ENCODE measurements around the gene DPH5.
A peak's percentile ranks its signal among the peaks of the same experiment; 100 is the strongest.
"Not testable (repeated sequence)": the region's sequence is repeated elsewhere in the genome, so short reads cannot be mapped to it uniquely, and the experiment has no call there.

The DPH5 gene, protein sequence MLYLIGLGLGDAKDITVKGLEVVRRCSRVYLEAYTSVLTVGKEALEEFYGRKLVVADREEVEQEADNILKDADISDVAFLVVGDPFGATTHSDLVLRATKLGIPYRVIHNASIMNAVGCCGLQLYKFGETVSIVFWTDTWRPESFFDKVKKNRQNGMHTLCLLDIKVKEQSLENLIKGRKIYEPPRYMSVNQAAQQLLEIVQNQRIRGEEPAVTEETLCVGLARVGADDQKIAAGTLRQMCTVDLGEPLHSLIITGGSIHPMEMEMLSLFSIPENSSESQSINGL

DNA sequence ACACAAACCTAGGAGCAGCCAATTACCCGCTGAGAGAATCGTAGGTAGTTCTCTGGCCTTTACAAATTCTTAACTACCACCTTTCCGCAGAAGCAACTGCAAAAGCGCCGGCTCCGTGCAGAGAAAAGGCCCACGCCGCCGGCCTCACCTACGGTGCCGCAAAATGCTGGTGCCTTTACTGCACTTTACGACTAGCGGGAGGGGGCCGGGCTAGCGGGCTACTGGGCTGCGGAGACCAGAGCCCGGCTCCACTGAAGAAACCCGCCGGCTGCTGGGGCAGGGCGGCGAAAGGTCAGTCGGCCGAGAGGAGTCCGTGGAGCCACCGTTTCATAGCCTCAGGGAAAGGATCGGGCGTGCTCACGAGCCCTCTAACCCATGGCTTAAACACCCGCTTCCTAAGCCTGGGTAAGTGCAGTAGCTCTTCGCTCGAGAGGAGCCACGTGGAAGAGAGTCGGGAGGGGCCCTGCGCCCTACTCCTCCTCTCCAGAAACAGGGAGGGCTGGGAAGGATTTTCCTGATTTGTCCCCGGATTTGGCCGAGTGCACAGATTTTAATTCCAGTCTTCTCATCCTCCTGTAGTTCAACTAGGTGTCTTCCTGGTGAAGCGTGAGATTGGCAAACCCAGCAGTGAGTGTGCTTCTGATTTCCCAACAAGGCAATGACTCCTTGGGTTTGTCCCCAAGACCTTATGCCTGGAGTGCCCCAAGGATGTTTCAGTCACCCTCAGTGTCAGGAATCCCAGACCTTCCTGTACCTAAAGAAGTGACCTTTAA, at the start of gene DPH5:
DPH5 (minus strand) TSS at position 128 of the 773 bp plus-strand sequence. CDS start 341 bp downstream, outside the sequence.
- TF ChIP-seq, protein P1, sequence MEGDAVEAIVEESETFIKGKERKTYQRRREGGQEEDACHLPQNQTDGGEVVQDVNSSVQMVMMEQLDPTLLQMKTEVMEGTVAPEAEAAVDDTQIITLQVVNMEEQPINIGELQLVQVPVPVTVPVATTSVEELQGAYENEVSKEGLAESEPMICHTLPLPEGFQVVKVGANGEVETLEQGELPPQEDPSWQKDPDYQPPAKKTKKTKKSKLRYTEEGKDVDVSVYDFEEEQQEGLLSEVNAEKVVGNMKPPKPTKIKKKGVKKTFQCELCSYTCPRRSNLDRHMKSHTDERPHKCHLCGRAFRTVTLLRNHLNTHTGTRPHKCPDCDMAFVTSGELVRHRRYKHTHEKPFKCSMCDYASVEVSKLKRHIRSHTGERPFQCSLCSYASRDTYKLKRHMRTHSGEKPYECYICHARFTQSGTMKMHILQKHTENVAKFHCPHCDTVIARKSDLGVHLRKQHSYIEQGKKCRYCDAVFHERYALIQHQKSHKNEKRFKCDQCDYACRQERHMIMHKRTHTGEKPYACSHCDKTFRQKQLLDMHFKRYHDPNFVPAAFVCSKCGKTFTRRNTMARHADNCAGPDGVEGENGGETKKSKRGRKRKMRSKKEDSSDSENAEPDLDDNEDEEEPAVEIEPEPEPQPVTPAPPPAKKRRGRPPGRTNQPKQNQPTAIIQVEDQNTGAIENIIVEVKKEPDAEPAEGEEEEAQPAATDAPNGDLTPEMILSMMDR (IDR thresholded peaks at IDR 0.05; ENCODE audit: control insufficient read depth, insufficient read depth, low read depth, low read length, missing control alignments) = no peak
- H3K4me3 ChIP-seq (ENCODE audit: control insufficient read depth, low read depth, low read length) = peak within 1 kb of the TSS; percentile 75
- DNase-seq (ENCODE audit: low read depth) = peak; percentile 72

DNA sequence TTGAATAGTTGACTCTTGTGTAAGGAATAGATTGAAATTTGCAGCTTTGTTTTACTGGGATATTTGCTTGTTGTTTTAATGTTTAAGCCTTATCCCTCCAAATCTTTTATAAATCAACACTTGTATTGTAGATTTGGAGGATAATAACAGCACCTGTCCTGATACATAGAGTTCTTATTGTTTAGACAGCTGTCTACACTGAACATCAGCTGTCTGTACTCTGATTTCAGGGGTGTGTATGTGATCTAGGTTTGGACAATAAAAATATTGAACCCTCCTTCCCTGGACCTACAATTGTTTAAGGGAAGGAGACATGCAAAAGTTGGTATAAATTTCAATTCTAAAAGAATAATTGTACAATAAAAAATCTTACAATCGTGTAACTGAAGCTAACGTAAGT, 48.3 kb upstream of the DPH5 start:
- no peak overlapping the region for H3K4me3 ChIP-seq (ENCODE audit: control insufficient read depth, low read depth, low read length)
- no peak for DNase-seq (ENCODE audit: low read depth)
- TF ChIP-seq, protein P1 (IDR thresholded peaks at IDR 0.05; ENCODE audit: control insufficient read depth, insufficient read depth, low read depth, low read length, missing control alignments) = no peak

DNA sequence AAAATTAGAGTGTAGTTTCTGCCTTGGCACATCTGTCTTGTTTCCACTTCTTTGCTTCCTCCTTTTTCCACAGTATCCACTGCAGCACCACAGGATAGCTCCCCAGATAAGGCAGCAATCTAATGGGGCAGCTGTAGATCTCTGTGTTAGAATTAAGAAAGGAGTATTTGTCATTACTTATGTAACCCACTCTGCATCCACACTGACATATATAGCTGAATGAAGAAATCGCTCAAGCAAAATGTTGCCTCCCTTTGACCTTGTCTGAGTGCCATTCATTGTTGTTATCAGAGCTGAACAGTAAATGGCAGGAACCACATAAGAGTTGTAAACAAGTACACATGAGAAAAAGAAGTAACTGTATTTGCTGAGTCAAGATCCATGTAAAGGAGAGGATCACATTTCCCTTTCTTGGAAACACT, 45.9 kb upstream of the DPH5 start:
- H3K4me3 ChIP-seq (ENCODE audit: control insufficient read depth, low read depth, low read length) = no peak overlapping the region
- TF ChIP-seq, protein P1 (IDR thresholded peaks at IDR 0.05; ENCODE audit: control insufficient read depth, insufficient read depth, low read depth, low read length, missing control alignments) = no peak
- no peak for DNase-seq (ENCODE audit: low read depth)

DNA sequence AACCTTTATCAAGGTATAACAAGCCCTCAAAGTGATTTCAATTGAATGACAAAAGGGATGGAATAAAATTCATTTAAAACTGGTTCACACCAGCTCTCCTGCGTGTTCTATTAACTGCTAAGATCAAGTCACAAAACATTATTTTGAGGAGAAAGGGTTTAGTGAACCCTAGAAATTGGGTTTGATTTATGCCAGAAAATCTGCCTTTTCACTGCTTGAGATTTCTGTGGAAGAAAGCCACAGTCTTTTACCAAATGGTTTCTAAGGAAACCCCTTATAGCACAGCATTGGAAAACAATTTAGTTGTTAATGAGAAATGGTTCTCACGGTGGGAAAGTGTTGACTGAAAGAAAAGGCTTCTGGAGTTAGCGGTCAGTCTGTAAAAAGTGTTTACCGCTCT, 43.6 kb upstream of the DPH5 start:
- H3K4me3 ChIP-seq (ENCODE audit: control insufficient read depth, low read depth, low read length) = no peak overlapping the region

DNA sequence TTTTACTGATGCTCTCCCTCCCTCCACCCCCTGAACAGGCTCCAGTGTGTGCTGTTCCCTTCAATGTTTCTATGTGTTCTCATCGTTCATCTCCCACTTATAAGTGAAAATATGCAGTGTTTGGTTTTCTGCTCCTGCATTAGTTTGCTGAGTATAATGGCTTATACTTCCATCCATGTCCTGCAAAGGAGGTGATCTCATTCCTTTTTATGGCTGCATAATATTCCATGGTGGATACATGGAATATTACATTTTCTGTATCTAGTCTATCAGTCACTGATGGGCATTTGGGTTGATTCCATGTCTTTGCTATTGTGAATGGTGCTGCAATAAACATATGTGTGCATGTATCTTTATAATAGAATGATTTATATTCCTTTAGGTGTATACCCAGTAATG, 41.4 kb upstream of the DPH5 start:
- not testable (repeated sequence) for DNase-seq (ENCODE audit: low read depth); H3K4me3 ChIP-seq (ENCODE audit: control insufficient read depth, low read depth, low read length)

More for the DNA sequence above, 43.6 kb upstream of the DPH5 start:
- no peak for DNase-seq (ENCODE audit: low read depth)
- TF ChIP-seq, protein P1 (IDR thresholded peaks at IDR 0.05; ENCODE audit: control insufficient read depth, insufficient read depth, low read depth, low read length, missing control alignments) = no peak

DNA sequence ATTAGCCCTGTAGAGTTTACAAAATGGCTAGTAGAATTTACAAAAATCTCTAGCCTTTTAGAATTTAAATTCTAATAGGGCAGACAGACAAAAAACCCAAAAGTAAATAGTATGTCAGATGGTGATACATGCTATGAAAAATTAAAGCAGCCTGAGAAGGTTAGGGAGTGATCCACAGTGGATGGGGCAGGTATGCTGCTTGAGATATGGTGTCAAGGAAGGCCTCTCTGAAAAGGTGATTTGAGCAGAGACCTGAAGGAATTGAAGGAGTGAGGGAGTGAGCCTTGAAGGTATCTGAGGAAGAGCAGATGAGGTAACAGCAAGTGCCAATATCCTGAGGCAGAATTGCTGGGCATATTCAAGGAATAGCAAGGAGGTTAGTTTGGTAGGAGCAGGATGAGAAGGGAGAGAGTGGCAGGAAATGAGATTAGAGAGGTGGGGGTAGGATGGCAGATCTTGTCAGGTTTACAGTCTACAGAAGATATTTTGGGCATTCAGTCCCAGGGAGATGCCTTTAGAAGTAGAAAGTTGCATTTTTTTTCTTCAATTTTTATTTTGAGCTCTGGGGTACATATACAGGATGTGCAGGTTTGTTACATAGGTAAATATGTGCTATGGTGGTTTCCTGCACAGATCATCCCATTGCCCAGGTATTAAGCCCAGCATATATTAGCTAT, 40.8 kb upstream of the DPH5 start:
- DNase-seq (ENCODE audit: low read depth) = no peak
- TF ChIP-seq, protein P1 (IDR thresholded peaks at IDR 0.05; ENCODE audit: control insufficient read depth, insufficient read depth, low read depth, low read length, missing control alignments) = no peak
- H3K4me3 ChIP-seq (ENCODE audit: control insufficient read depth, low read depth, low read length) = no peak overlapping the region

DNA sequence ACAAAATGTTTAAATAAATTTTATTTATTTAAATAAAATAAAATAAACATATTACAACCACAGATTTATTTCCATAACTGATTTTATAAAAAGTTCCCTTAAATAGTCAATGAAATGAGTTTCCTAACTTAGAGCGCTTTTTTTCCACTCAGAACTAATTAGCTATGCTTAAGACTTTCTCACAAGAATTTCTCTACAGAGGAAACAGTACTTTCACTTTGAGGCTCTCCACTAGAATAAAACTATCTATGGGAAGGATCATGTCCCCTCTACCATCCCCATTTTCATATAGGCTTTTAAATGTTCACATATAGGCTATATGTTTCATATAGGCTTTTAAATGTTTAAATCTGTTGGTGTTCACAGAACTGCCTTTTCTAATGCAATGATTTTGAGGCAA, 40.0 kb upstream of the DPH5 start:
- H3K4me3 ChIP-seq (ENCODE audit: control insufficient read depth, low read depth, low read length) = no peak overlapping the region
- TF ChIP-seq, protein P1 (IDR thresholded peaks at IDR 0.05; ENCODE audit: control insufficient read depth, insufficient read depth, low read depth, low read length, missing control alignments) = no peak
- DNase-seq (ENCODE audit: low read depth) = no peak
